IPS-18a (cell line): Measurements from ENCODE around the gene ADGRG3.
"Not testable (repeated sequence)": the region's sequence is repeated elsewhere in the genome, so short reads cannot be mapped to it uniquely, and the experiment has no call there.

ENCODE experiments used
- H3K27ac ChIP-seq: one replicate; pipeline ENCODE4 v1.5.1; 2013; ENCODE audit warnings: low read length
- H3K27me3 ChIP-seq: one replicate; pipeline ENCODE4 v1.6.1; 2013; ENCODE audit warnings: mild to moderate bottlenecking, low read length; ENCODE audit not compliant: control insufficient read depth, insufficient read depth
- H3K36me3 ChIP-seq: one replicate; pipeline ENCODE4 v1.6.1; 2013; ENCODE audit warnings: low read depth, low read length; ENCODE audit not compliant: control insufficient read depth
- H3K4me1 ChIP-seq: one replicate; pipeline ENCODE4 v1.6.1; 2013; ENCODE audit warnings: low read depth, low read length; ENCODE audit not compliant: control insufficient read depth
- H3K4me3 ChIP-seq: one replicate; pipeline ENCODE4 v1.5.1; 2013; ENCODE audit warnings: low read length
- H3K9ac ChIP-seq: one replicate; pipeline ENCODE4 v1.6.1; 2013; ENCODE audit warnings: mild to moderate bottlenecking, low read length, moderate library complexity
- H3K9me3 ChIP-seq: one replicate; pipeline ENCODE4 v1.6.1; 2013; ENCODE audit warnings: low read depth, low read length; ENCODE audit not compliant: control insufficient read depth

Gene ADGRG3

GRCh38 chr16:57725151-57725550, 57.0 kb downstream of the ADGRG3 start:
- no peak overlapping the region for H3K27ac ChIP-seq
- no peaks in the 10 kb centered on the region for H3K9me3 ChIP-seq
- no peak overlapping the region for H3K4me3 ChIP-seq
- no peaks in the 10 kb centered on the region for H3K4me1 ChIP-seq
- H3K27me3 ChIP-seq = no peaks in the 10 kb centered on the region
- no peak overlapping the region for H3K9ac ChIP-seq
- no peaks in the 10 kb centered on the region for H3K36me3 ChIP-seq

GRCh38 chr16:57725554-57725953, 57.4 kb downstream of the ADGRG3 start:
- Histone ChIP-seq H3K27ac (no peak overlapping the region), H3K4me1 (no peaks in the 10 kb centered on the region), H3K9me3 (no peaks in the 10 kb centered on the region), H3K27me3 (no peaks in the 10 kb centered on the region), H3K9ac (no peak overlapping the region), H3K36me3 (no peaks in the 10 kb centered on the region), H3K4me3 (no peak overlapping the region)

GRCh38 chr16:57725976-57726375, 57.9 kb downstream of the ADGRG3 start:
- H3K4me3 ChIP-seq = no peak overlapping the region
- H3K4me1 ChIP-seq = no peaks in the 10 kb centered on the region
- H3K36me3 ChIP-seq = no peaks in the 10 kb centered on the region
- H3K27me3 ChIP-seq = no peaks in the 10 kb centered on the region
- no peaks in the 10 kb centered on the region for H3K9me3 ChIP-seq
- H3K27ac ChIP-seq = no peak overlapping the region
- no peak overlapping the region for H3K9ac ChIP-seq

- H3K9me3 ChIP-seq = no peaks in the 10 kb centered on the region
- H3K4me3 ChIP-seq = no peak overlapping the region
- no peak overlapping the region for H3K9ac ChIP-seq
- no peaks in the 10 kb centered on the region for H3K4me1 ChIP-seq
- H3K27me3 ChIP-seq = no peaks in the 10 kb centered on the region
- no peaks in the 10 kb centered on the region for H3K36me3 ChIP-seq
- H3K27ac ChIP-seq = no peak overlapping the region
These were observed 58.4 kb downstream of the ADGRG3 start for GRCh38 chr16:57726433-57726947.

- Histone ChIP-seq H3K27me3 (no peaks in the 10 kb centered on the region), H3K4me3 (no peak overlapping the region), H3K4me1 (no peaks in the 10 kb centered on the region), H3K9ac (no peak overlapping the region), H3K9me3 (no peaks in the 10 kb centered on the region), H3K36me3 (no peaks in the 10 kb centered on the region), H3K27ac (no peak overlapping the region)
These were observed 59.5 kb downstream of the ADGRG3 start for GRCh38 chr16:57727610-57728009.

- Histone ChIP-seq H3K9ac (no peak overlapping the region), H3K27ac (no peak overlapping the region), H3K36me3 (no peaks in the 10 kb centered on the region), H3K27me3 (no peaks in the 10 kb centered on the region), H3K4me1 (no peaks in the 10 kb centered on the region), H3K4me3 (no peak overlapping the region), H3K9me3 (no peaks in the 10 kb centered on the region)
These were observed 60.5 kb downstream of the ADGRG3 start for GRCh38 chr16:57728336-57729181.

GRCh38 chr16:57729182-57729484, 61.0 kb downstream of the ADGRG3 start:
- no peak overlapping the region for H3K9ac ChIP-seq
- no peaks in the 10 kb centered on the region for H3K27me3 ChIP-seq
- H3K4me1 ChIP-seq = no peaks in the 10 kb centered on the region
- H3K9me3 ChIP-seq = no peaks in the 10 kb centered on the region
- no peaks in the 10 kb centered on the region for H3K36me3 ChIP-seq
- H3K4me3 ChIP-seq = no peak overlapping the region
- H3K27ac ChIP-seq = no peak overlapping the region

- H3K9ac ChIP-seq, H3K36me3 ChIP-seq, H3K4me1 ChIP-seq, H3K27me3 ChIP-seq, H3K27ac ChIP-seq, H3K4me3 ChIP-seq, H3K9me3 ChIP-seq: not testable (repeated sequence)
These were observed 61.7 kb downstream of the ADGRG3 start for GRCh38 chr16:57729852-57730251.

- Histone ChIP-seq H3K4me3 (no peak overlapping the region), H3K27me3 (no peaks in the 10 kb centered on the region), H3K27ac (no peak overlapping the region), H3K4me1 (no peaks in the 10 kb centered on the region), H3K9ac (no peak overlapping the region), H3K9me3 (no peaks in the 10 kb centered on the region), H3K36me3 (no peaks in the 10 kb centered on the region)
These were observed 62.9 kb downstream of the ADGRG3 start for GRCh38 chr16:57730771-57731730.

- Histone ChIP-seq H3K4me3 (no peak overlapping the region), H3K36me3 (no peaks in the 10 kb centered on the region), H3K27ac (no peak overlapping the region), H3K9ac (no peak overlapping the region), H3K27me3 (no peaks in the 10 kb centered on the region), H3K9me3 (no peaks in the 10 kb centered on the region), H3K4me1 (peaks cover 7% of the 10 kb centered on the region)
These were observed 63.9 kb downstream of the ADGRG3 start for GRCh38 chr16:57732037-57732436.

GRCh38 chr16:57732714-57733113, 64.6 kb downstream of the ADGRG3 start:
- H3K9ac ChIP-seq = no peak overlapping the region
- H3K27me3 ChIP-seq = no peaks in the 10 kb centered on the region
- no peaks in the 10 kb centered on the region for H3K36me3 ChIP-seq
- no peak overlapping the region for H3K4me3 ChIP-seq
- peaks cover 7% of the 10 kb centered on the region for H3K4me1 ChIP-seq
- no peak overlapping the region for H3K27ac ChIP-seq
- H3K9me3 ChIP-seq = no peaks in the 10 kb centered on the region
